HG03558 (cell line): ENCODE data around the gene THADA.

Experiments used
- ATAC-seq: cut with Tn5 transposase; IDR thresholded peaks from one replicate; pipeline ENCODE4 v1.9.1; 2021; ENCODE audit warnings: moderate number of reproducible peaks; ENCODE audit not compliant: unreplicated experiment; ENCODE audit errors: extremely low read depth

THADA gene

GRCh38 chr2:43186679-43187374, 409.0 kb downstream of the THADA start:
- no peak for ATAC-seq

GRCh38 chr2:43186321-43186678, 409.5 kb downstream of the THADA start:
- no peak for ATAC-seq

GRCh38 chr2:43185146-43185545, 410.7 kb downstream of the THADA start:
- no peak for ATAC-seq

- ATAC-seq: no peak
Observed at GRCh38 chr2:43184339-43184895, 411.4 kb downstream of the THADA start.

- no peak for ATAC-seq
Observed at GRCh38 chr2:43183743-43184142, 412.1 kb downstream of the THADA start.

GRCh38 chr2:43180897-43181296, 414.9 kb downstream of the THADA start:
- no peak for ATAC-seq
